ENCODE data around the gene OR10K1. TPM values are rescaled to one million over a fixed set of nuclear protein-coding genes. Genes with fewer than 3 reads are reported as not detected.
"Not testable (repeated sequence)": the region's sequence is repeated elsewhere in the genome, so short reads cannot be mapped to it uniquely, and the experiment has no call there.

OR10K1 gene
- total RNA-seq, 1 donor from 2014 or later, result not detected

DNA sequence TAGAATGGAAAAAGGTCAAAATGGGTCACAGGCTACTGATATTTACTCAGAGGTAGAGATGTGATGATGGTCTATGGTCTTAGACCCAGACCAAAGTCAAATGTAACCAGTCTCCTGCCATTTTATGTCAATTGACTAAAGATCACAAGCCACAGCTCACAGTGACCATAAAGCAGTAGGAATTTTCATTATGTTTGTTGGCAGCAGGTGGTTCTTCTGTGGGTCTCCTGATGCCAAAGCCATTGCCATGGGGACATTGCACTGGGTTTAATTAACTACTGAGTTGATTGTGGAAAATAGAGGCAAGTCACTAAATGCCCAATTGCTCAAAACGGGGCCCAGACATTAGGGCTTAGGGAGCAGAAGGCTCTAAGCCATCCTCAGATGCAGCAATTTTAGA, 35.5 kb upstream of the OR10K1 start, which contains the start of gene OR10K2:
TSS of gene OR10K2 (minus strand) at position 101 of the 400 bp plus-strand sequence. CDS start 5,371 bp downstream, outside the sequence.
- TF ChIP-seq, protein P1, sequence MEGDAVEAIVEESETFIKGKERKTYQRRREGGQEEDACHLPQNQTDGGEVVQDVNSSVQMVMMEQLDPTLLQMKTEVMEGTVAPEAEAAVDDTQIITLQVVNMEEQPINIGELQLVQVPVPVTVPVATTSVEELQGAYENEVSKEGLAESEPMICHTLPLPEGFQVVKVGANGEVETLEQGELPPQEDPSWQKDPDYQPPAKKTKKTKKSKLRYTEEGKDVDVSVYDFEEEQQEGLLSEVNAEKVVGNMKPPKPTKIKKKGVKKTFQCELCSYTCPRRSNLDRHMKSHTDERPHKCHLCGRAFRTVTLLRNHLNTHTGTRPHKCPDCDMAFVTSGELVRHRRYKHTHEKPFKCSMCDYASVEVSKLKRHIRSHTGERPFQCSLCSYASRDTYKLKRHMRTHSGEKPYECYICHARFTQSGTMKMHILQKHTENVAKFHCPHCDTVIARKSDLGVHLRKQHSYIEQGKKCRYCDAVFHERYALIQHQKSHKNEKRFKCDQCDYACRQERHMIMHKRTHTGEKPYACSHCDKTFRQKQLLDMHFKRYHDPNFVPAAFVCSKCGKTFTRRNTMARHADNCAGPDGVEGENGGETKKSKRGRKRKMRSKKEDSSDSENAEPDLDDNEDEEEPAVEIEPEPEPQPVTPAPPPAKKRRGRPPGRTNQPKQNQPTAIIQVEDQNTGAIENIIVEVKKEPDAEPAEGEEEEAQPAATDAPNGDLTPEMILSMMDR (IDR thresholded peaks at IDR 0.05), result no peak
- POLR2A ChIA-PET, result no interaction called here
- Mint-ChIP-seq H3K9me3 (no peaks in the 10 kb centered on the region), H3K4me1 (no peaks in the 10 kb centered on the region), H3K4me3 (no peak within 1 kb of the TSS), H3K36me3 (ENCODE audit: low read depth) (no peaks in the 10 kb centered on the region), H3K27ac (no peak within 1 kb of the TSS), H3K27me3 (peaks cover 8% of the 10 kb centered on the region)
- no peak for ATAC-seq (ENCODE audit: low read depth)
- CTCF ChIA-PET, result no interaction called here
- intact Hi-C loops (cut with micrococcal nuclease), result no loop called here
- DNase-seq, result no peak

DNA sequence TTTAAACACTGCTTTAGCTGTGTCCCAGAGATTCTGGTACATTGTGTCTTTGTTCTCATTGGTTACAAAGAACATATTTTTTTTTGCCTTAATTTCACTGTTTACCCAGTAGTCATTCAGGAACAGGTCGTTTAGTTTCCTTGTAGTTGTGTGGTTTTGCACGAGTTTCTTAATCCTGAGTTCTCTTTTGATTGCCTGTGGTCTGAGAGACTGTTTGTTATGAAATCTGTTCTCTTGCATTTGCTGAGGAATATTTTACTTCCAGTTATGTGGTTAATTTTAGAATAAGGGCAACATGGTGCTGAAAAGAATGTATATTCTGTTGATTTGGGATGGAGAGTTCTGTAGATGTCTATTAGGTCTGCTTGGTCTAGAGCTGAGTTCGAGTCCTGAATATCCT, 31.5 kb upstream of the OR10K1 start:
- CTCF ChIA-PET, POLR2A ChIA-PET: not testable (repeated sequence)
- H3K27me3 Mint-ChIP-seq, result peaks cover 29% of the 10 kb centered on the region

DNA sequence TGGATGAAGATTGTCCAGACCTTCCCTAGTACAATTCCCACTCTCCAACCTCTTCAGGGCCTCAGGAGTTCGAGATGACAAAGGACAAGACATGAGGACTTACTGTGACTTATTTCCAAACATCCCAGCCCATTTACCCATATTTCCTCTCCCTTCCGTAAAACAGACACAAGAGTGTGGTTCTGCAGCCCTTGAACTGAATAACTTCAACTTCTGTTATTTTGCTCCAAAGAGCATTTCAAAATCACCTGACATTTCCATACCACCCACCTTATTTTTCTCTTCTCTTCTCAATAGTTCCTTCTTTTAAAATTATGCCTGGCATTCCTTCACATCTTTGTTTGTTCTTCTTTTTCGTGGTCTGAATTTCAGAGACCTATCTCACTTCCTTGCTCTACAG, 26.9 kb upstream of the OR10K1 start:
- no peaks in the 10 kb centered on the region for H3K4me1 Mint-ChIP-seq
- peaks cover 6% of the 10 kb centered on the region for H3K9me3 Mint-ChIP-seq
- ChIA-PET POLR2A (no interaction called here), CTCF (no interaction called here)
- TF ChIP-seq, protein P1 (IDR thresholded peaks at IDR 0.05), result no peak
- H3K4me3 Mint-ChIP-seq, result no peak overlapping the region
- H3K27me3 Mint-ChIP-seq, result peaks cover 25% of the 10 kb centered on the region
- intact Hi-C loops (cut with micrococcal nuclease), result no loop called here
- no peak overlapping the region for H3K27ac Mint-ChIP-seq
- no peak for DNase-seq
- peaks cover 4% of the 10 kb centered on the region for H3K36me3 Mint-ChIP-seq (ENCODE audit: low read depth)
- ATAC-seq (ENCODE audit: low read depth), result no peak

More for the DNA sequence above, 31.5 kb upstream of the OR10K1 start:
- intact Hi-C loops (cut with micrococcal nuclease); ATAC-seq (ENCODE audit: low read depth); H3K27ac Mint-ChIP-seq; H3K4me3 Mint-ChIP-seq; H3K9me3 Mint-ChIP-seq; H3K36me3 Mint-ChIP-seq (ENCODE audit: low read depth); H3K4me1 Mint-ChIP-seq; DNase-seq: not testable (repeated sequence)

DNA sequence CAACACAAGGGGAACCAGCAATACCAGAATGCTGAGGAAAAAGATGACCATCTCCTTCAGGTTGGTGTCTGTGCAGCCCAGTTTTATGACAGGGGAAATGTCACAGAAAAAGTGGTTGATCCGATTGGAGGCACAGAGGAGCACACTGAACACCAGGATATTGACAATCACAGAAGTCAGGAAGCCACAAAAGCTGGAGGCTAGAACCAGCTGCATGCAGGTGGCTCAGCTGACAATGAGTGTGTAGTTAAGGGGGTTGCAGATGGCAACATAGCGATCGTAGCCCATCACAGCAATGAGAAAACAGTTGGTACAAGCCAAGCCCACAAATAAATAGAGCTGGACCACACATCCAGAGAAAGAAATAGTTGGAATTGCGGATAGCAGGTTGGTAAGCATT, 16.3 kb upstream of the OR10K1 start:
- Mint-ChIP-seq H3K27me3 (peaks cover 11% of the 10 kb centered on the region), H3K36me3 (ENCODE audit: low read depth) (no peaks in the 10 kb centered on the region), H3K9me3 (no peaks in the 10 kb centered on the region), H3K4me3 (no peak overlapping the region), H3K4me1 (no peaks in the 10 kb centered on the region), H3K27ac (no peak overlapping the region)
- POLR2A ChIA-PET, result no interaction called here
- no peak for DNase-seq
- CTCF ChIA-PET, result no interaction called here
- ATAC-seq (ENCODE audit: low read depth), result no peak
- TF ChIP-seq, protein P1 (IDR thresholded peaks at IDR 0.05), result no peak
- intact Hi-C loops (cut with micrococcal nuclease), result no loop called here

DNA sequence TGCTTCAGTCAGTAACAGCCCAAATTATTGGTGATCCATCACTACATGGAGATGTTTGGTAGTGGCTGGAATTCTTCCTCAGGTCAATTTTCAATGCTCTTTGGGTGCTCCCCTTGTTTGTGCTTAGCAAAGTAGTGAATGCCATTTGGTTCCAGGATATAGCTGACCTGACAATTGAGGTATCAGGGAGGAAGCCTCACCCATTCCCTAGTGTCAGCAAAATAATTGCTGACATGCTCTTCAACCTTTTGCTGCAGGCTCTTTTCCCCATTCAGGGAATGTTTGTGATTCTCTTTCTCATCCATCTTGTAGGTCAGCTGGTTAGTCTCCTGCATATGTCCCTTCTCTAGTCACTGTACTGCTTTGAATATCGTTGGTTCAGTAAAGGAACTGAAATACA, 7.1 kb upstream of the OR10K1 start:
- TF ChIP-seq, protein P1 (IDR thresholded peaks at IDR 0.05), result no peak
- intact Hi-C loops (cut with micrococcal nuclease), result no loop called here
- Mint-ChIP-seq H3K9me3 (peaks cover 7% of the 10 kb centered on the region), H3K4me1 (no peaks in the 10 kb centered on the region), H3K27ac (no peak overlapping the region), H3K4me3 (no peak overlapping the region), H3K36me3 (ENCODE audit: low read depth) (peaks cover 4% of the 10 kb centered on the region), H3K27me3 (peaks cover 33% of the 10 kb centered on the region)
- ChIA-PET CTCF (no interaction called here), POLR2A (no interaction called here)
- DNase-seq, result no peak
- no peak for ATAC-seq (ENCODE audit: low read depth)

DNA sequence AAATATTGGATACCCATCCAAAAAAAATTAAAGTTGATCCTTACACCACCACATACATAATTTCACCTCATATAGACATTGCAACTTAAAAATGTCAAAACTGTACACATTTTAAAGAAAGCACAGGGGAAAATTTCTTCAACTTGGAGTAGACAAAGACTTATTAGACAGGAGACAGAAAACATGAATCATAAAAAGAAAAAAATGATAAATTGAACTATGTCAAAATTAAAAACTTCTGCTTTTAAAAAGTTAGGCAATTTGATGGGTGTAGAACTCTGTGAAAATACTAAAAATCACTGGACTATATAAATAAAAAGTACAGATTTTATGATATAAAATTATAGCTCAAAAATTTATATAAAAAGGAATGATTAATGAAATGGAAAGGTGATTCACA, 4.4 kb upstream of the OR10K1 start:
- peaks cover 3% of the 10 kb centered on the region for H3K9me3 Mint-ChIP-seq
- intact Hi-C loops (cut with micrococcal nuclease), result no loop called here
- H3K27me3 Mint-ChIP-seq, result peaks cover 30% of the 10 kb centered on the region
- DNase-seq (no peak), ATAC-seq (ENCODE audit: low read depth) (no peak)
- CTCF ChIA-PET, result no interaction called here
- POLR2A ChIA-PET, result no interaction called here
- H3K4me1 Mint-ChIP-seq, result no peaks in the 10 kb centered on the region
- no peaks in the 10 kb centered on the region for H3K36me3 Mint-ChIP-seq (ENCODE audit: low read depth)
- no peak overlapping the region for H3K4me3 Mint-ChIP-seq
- TF ChIP-seq, protein P1 (IDR thresholded peaks at IDR 0.05), result no peak
- H3K27ac Mint-ChIP-seq, result no peak overlapping the region
